Measurements from ENCODE around the gene DCXR.

Gene DCXR

GRCh38 chr17:82011617-82012187, 25.8 kb downstream of the DCXR start:
- no peak for DNase-seq (ENCODE audit: low read depth)

GRCh38 chr17:82010575-82011525, 26.6 kb downstream of the DCXR start:
- no peak for DNase-seq (ENCODE audit: low read depth)

- DNase-seq (ENCODE audit: low read depth) = no peak
Measured at GRCh38 chr17:82009413-82009812, 28.1 kb downstream of the DCXR start.

GRCh38 chr17:82008941-82009405, 28.5 kb downstream of the DCXR start:
- DNase-seq (ENCODE audit: low read depth) = no peak

GRCh38 chr17:82008258-82008940, 29.1 kb downstream of the DCXR start:
- no peak for DNase-seq (ENCODE audit: low read depth)

- no peak for DNase-seq (ENCODE audit: low read depth)
Measured at GRCh38 chr17:82007495-82008257, 29.8 kb downstream of the DCXR start.

- no peak for DNase-seq (ENCODE audit: low read depth)
Measured at GRCh38 chr17:82007228-82007494, 30.3 kb downstream of the DCXR start.

GRCh38 chr17:82006468-82007227, 30.8 kb downstream of the DCXR start:
- no peak for DNase-seq (ENCODE audit: low read depth)

GRCh38 chr17:82005701-82006348, 31.7 kb downstream of the DCXR start:
- DNase-seq (ENCODE audit: low read depth) = no peak

- DNase-seq (ENCODE audit: low read depth) = no peak
Measured at GRCh38 chr17:82004517-82005455, 32.7 kb downstream of the DCXR start.

GRCh38 chr17:82003411-82004381, 33.8 kb downstream of the DCXR start:
- no peak for DNase-seq (ENCODE audit: low read depth)

GRCh38 chr17:82001571-82002056, 35.9 kb downstream of the DCXR start:
- no peak for DNase-seq (ENCODE audit: low read depth)

GRCh38 chr17:82000803-82001570, 36.5 kb downstream of the DCXR start:
- DNase-seq (ENCODE audit: low read depth) = no peak

GRCh38 chr17:81999976-82000802, 37.3 kb downstream of the DCXR start:
- no peak for DNase-seq (ENCODE audit: low read depth)

GRCh38 chr17:81999587-81999975, 37.9 kb downstream of the DCXR start:
- no peak for DNase-seq (ENCODE audit: low read depth)

- DNase-seq (ENCODE audit: low read depth) = no peak
Measured at GRCh38 chr17:81998691-81999438, 38.6 kb downstream of the DCXR start.

Data from activated T-helper 1 cell treated with Interleukin-2 at 50 U/mL for 16 hours (primary cell).